Measurements from ENCODE around the gene BCKDHB. TPM values are rescaled to one million over a fixed set of nuclear protein-coding genes. Genes with fewer than 3 reads are reported as not detected.

Gene BCKDHB
- total and polyA plus RNA-seq, 2 donors (not counting 3 experiments of a cell fraction or from before 2014, with no cell fraction given): 5.6 to 12.2 TPM

DNA sequence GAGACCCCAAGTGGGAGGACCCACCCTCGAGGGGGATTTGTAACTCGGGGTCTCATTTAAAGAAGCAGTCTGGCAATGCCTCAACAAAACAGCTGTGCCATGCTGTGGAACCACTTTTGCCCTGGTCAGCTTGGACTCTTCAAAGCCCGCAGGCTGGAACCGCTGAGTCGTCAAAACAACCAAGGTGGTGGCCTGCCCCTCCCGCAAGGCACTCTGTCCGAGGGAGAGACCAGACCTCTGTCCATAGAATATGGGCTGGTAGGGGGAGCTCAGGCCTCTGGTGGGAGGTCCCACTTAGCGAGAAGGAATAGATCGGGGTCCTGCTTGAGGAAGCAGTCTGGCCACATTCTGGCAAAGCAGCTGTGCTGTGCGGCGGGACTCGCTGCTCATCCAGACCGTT is 208.1 kb downstream of the BCKDHB start:
- no peaks in the 10 kb centered on the region for H3K27me3 ChIP-seq (ENCODE audit: control insufficient read depth in 2 of 2, insufficient read depth in 2 of 2, low read length in 2 of 2)
- BruUV-seq (replicated peaks): no TSS peak
- ChIA-PET POLR2A (no interaction called here), CTCF (no interaction called here)
- no peak overlapping the region for H3K4me3 ChIP-seq (replicated peaks in 1 of 3; ENCODE audit: insufficient read depth in 1 of 3, low read depth in 1 of 3, low read length in 3 of 3)
- no peak overlapping the region for H3K9ac ChIP-seq (replicated peaks; ENCODE audit: extremely low read depth, insufficient read depth, low read length)
- H3K36me3 ChIP-seq (ENCODE audit: control insufficient read depth in 2 of 2, extremely low read depth in 1 of 2, insufficient read depth in 2 of 2, low read length in 2 of 2): no peaks in the 10 kb centered on the region
- H3K4me1 ChIP-seq (ENCODE audit: control insufficient read depth, extremely low read depth, insufficient read depth, low read length): no peaks in the 10 kb centered on the region
- no peak overlapping the region for H3K4me2 ChIP-seq (ENCODE audit: insufficient read depth, low read length)
- no peak overlapping the region for H2AFZ ChIP-seq (ENCODE audit: low read depth, low read length)
- H3K79me2 ChIP-seq (ENCODE audit: control insufficient read depth, insufficient read depth, low read length): no peaks in the 10 kb centered on the region
- H3K9me3 ChIP-seq (replicated peaks; ENCODE audit: control insufficient read depth, insufficient read depth, low read length): no peaks in the 10 kb centered on the region
- no peak overlapping the region for H3K27ac ChIP-seq (ENCODE audit: insufficient read depth, low read depth, low read length)
- no peaks in the 10 kb centered on the region for H3K9me1 ChIP-seq (replicated peaks; ENCODE audit: control insufficient read depth, extremely low read depth, insufficient read depth, low read length)
- intact Hi-C loops (cut with micrococcal nuclease) (no loop called here), dilution Hi-C loops (cut with MboI; ENCODE audit: extremely low pct_ligation_motif_present, low sequenced_read_pairs) (no loop called here)
- H4K20me1 ChIP-seq (replicated peaks; ENCODE audit: control insufficient read depth, extremely low read depth, insufficient read depth, low read length): no peaks in the 10 kb centered on the region
- FAIRE-seq: no peak
- DNase-seq (ENCODE audit: low read depth, low spot score): no peak
- TF ChIP-seq MYC (IDR thresholded peaks at IDR 0.05; ENCODE audit: low read depth, low read length) (no peak), EZH2 (IDR thresholded peaks at IDR 0.05; ENCODE audit: borderline replicate concordance, low read depth, low read length, severe bottlenecking) (no peak), FOS (IDR thresholded peaks at IDR 0.05; ENCODE audit: borderline replicate concordance, insufficient read depth, low read length) (no peak), POLR2AphosphoS5 (IDR thresholded peaks at IDR 0.05; ENCODE audit: insufficient read depth, low read depth, low read length) (no peak), POLR2A (IDR thresholded peaks at IDR 0.05; ENCODE audit: low read depth, low read length) (no peak), JUN (IDR thresholded peaks at IDR 0.05; ENCODE audit: borderline replicate concordance, insufficient read depth, insufficient read length, low read depth) (no peak), GATA2 (IDR thresholded peaks at IDR 0.05; ENCODE audit: insufficient read depth, insufficient read length, low read depth, low read length) (no peak)
- TF ChIP-seq, protein P1, sequence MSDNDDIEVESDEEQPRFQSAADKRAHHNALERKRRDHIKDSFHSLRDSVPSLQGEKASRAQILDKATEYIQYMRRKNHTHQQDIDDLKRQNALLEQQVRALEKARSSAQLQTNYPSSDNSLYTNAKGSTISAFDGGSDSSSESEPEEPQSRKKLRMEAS (IDR thresholded peaks at IDR 0.05; ENCODE audit: insufficient read depth, insufficient read length): no peak
- TF ChIP-seq, protein P2, sequence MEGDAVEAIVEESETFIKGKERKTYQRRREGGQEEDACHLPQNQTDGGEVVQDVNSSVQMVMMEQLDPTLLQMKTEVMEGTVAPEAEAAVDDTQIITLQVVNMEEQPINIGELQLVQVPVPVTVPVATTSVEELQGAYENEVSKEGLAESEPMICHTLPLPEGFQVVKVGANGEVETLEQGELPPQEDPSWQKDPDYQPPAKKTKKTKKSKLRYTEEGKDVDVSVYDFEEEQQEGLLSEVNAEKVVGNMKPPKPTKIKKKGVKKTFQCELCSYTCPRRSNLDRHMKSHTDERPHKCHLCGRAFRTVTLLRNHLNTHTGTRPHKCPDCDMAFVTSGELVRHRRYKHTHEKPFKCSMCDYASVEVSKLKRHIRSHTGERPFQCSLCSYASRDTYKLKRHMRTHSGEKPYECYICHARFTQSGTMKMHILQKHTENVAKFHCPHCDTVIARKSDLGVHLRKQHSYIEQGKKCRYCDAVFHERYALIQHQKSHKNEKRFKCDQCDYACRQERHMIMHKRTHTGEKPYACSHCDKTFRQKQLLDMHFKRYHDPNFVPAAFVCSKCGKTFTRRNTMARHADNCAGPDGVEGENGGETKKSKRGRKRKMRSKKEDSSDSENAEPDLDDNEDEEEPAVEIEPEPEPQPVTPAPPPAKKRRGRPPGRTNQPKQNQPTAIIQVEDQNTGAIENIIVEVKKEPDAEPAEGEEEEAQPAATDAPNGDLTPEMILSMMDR (IDR thresholded peaks at IDR 0.05; ENCODE audit: extremely low read depth in 1 of 2, insufficient read depth in 1 of 2, low read depth in 1 of 2, low read length in 2 of 2): no peak

Data from endothelial cell of umbilical vein (primary cell).